Mucosa of gallbladder (tissue), 1 donor: ENCODE results near the gene TMEM167A. TPM values are rescaled to one million over a fixed set of nuclear protein-coding genes. Genes with fewer than 3 reads are reported as not detected.

Experiments used
- DNase-seq: peaks from one replicate; pipeline ENCODE4 v3.0.0-alpha.2; 2020; ENCODE audit warnings: low spot score
- total RNA-seq: library from RNA; stranded (reverse); gene quantifications from one replicate; pipeline ENCODE4 v1.2.1, GENCODE V29; 2021
- donor health status: DM: no; HTN: no; CAD: no.

The TMEM167A gene
- 91.7 TPM for total RNA-seq

GRCh38 chr5:83076742-83077661 lies at the start of gene TMEM167A, which contains the start of gene XRCC4:
Gene TMEM167A (minus strand): TSS chr5:83077394. CDS start chr5:83077323, 71 bp downstream.
Gene XRCC4 (plus strand): TSS chr5:83077547. CDS start chr5:83104920, 27,373 bp downstream.
- DNase-seq, result peak; percentile 98

GRCh38 chr5:83126501-83126900 lies 49.3 kb upstream of the TMEM167A start:
- no peak for DNase-seq

DNA sequence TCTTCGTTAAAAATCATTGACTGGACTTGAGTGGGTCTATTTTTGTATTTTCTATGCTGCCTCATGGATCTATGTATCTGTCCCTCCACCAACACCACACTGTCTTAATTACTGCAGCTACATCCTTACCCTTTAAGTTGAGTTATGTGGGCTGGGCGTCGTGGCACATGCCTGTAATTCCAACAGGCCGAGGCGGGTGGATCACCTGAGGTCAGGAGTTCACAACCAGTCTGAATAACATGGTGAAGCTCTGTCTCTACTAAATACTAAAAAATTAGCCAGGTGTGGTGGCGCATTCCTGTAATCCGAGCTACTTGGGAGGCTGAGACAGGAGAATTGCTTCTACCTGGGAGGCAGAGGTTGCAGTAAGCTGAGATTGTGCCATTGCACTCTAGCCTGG lies 48.4 kb upstream of the TMEM167A start:
- DNase-seq, result no peak

- no peak for DNase-seq
Measured at GRCh38 chr5:83124593-83124992, 47.4 kb upstream of the TMEM167A start.

DNA sequence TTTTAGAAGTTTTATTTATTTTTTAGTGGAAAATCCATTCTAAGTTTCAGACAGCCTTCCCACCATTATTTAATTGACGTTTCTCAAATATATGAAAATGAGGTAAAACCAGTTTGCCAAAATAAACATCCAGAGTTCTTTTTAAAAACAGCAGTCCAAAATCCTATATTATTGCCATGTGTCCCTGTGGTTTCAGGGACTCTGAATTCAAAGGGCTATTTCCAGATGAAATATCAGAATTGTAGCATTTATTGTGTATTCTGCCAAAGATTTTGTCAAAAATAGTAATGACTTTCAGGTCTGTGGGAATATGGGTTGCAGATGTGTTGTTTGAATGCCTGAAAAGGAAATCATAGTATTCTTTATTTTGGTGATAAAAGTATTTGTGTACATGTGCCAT lies 41.8 kb upstream of the TMEM167A start:
- DNase-seq, result no peak

- no peak for DNase-seq
Measured at GRCh38 chr5:83118471-83118870, 41.3 kb upstream of the TMEM167A start.

GRCh38 chr5:83115816-83116215 lies 38.6 kb upstream of the TMEM167A start:
- no peak for DNase-seq

DNA sequence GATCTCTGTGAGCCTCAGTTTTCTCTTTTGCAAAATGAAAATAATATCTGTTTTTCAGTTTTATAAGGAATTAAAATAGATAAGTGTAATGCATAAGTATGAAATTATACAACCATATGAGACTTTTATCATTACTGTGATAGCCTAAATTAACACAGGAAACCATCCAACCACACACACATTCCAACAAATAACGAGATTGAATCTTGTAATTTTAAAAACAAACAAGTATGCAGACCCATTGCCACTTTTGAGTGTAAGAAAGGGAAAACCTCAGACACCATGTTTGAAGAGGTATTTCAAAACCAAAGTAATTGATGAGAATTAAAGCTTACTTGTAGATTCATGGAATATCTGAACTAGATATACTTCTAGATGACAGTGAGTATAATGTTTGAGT lies 32.2 kb upstream of the TMEM167A start:
- no peak for DNase-seq

DNA sequence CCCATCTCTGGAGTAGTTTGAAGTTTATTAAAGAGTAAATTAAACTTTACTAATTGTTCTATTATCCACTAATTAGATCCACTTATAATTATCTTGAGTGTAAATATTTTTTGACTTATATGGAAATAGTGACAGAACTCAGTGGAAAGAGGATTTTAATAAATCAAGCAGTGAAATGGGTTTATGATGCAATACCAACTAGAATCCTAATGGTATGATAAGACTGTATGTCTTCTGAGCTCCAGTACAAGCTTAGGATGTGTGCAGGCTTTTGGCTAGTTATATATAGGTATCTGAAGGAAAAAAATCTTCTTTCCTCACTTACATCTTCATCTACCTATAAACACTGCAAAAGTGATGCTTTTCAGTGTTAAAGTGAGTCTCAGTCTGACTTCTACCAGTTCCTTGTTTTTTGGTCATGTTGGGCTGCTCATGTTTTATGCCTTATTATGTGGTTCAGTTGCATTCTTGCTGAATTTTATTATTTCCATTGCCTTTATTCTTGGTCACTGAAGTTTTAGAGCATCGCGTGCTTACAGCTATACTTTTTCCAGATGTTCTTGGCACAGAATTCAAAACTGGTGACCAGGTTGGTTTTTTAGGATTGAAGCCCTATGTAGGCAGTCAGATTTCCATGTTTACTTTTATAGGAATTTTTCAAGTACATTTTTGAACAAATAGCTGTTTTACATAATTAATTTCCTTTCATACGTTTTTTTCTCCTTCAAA lies 30.7 kb upstream of the TMEM167A start:
- DNase-seq, result no peak

DNA sequence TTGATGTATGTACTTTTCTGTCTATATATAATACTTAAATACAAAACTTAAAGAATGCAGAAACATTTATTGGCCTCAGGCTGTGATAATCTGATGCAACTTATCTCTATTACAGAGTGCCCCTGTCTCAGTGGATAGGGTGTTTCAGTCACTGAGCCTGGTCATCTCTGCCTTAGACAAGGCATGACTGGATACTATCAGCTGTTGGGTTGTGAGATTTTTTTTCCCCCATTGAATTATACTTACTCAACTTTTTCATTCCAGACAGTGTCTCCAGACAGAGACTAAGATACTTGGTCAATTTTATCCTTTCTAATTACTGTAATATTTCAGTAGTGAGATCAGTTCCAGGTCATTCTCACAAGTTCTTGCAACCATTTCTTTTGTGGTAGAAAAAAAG lies 26.8 kb upstream of the TMEM167A start:
- no peak for DNase-seq

GRCh38 chr5:83102364-83102980 lies 25.3 kb upstream of the TMEM167A start:
- no peak for DNase-seq

DNA sequence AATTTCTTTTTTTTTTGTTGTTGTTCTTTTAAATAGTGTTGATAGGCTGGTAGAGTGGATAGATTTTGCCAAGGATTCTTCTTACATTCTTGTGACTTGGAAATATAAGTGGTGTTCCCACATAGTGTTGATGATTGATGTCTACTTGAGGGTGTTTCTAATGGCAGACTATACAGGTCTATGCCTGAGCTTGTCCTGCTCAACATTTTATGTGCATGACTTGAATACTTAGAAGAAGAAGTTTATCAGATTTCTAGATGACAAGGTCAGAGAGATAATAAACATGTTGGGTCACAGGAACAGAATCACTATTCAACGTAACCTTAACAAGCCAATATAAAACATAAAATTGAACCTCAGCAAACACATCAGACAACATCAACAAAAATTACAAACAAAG lies 24.3 kb upstream of the TMEM167A start:
- no peak for DNase-seq

DNA sequence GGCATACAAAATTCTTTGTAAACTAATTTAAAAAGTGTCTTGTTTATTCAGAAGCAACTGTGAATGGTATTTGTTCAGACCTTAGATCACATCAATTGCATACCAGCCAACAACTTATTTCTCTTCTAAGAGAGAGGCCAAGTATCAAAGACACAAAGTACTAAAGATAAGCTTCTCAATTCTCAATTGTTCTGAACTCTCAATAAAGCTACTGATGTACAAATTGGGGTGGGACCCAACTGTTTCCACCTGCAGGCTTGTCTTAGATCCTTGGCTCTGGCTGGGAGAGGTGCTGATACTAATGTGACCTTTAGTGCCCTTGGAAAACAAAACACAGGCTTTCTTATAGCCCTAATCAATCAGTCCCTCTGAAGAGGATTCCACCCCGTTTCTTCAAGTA lies 22.3 kb upstream of the TMEM167A start:
- no peak for DNase-seq

GRCh38 chr5:83099001-83099400 lies 21.8 kb upstream of the TMEM167A start:
- no peak for DNase-seq

DNA sequence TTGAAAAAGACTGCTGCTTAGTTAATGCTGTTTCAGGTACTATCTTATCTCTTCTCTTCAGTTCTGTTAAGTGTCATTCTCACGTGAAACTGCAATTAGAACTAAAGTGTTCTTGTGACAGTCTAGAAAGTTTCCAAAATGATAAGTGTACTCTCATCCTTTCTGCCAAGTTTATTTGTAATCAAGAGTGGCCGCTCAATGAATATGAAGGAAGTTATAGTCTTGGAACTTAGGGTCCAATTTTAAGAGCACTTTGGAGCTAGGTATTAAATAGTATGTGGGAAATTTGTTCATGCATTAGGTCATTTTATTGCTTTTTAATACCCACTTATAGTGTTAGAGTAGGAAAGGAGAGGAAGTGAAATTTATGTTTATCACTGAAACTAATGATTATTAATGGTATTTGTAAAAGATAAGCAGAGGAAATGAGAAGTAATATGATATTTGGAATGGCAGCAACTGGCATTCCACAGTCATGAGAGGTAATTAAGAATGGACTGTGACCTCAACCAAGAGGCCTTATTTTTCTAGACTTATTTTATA lies 20.6 kb upstream of the TMEM167A start:
- DNase-seq, result no peak

- DNase-seq, result no peak
Measured at GRCh38 chr5:83096660-83097339, 19.6 kb upstream of the TMEM167A start.

DNA sequence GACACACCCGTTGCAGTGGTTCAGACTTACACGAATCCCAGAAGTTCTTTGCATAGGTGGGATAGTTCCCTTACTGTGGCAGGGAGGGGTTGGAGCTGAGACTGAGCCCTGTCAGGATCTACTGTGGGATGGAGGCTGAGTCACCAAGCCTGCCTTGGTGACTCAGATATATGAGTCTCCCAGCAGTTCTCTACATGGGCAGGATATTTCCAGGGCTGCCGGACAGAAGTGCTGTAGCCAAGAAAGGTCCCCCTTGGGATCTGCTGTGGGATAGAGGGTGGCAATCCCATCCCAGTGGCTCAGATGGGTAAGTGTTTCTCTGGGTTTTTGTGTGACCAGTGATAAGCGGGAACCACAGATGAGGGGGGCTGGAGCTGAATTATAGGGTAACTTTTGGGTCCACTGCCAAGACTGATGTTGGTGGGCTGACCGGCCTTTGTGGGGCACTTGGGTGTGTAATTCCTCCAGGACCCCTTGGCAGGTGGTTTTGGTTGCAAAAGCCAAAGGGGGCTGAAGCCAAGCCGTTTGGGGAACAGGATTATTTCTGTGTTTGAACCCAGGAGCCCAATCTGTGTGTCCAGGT lies 18.9 kb upstream of the TMEM167A start:
- no peak for DNase-seq

- no peak for DNase-seq
Measured at GRCh38 chr5:83095163-83095956, 18.2 kb upstream of the TMEM167A start.

GRCh38 chr5:83093692-83094091 lies 16.5 kb upstream of the TMEM167A start:
- DNase-seq, result no peak

GRCh38 chr5:83092619-83093018 lies 15.4 kb upstream of the TMEM167A start:
- no peak for DNase-seq
